HepG2 (cell line): ENCODE measurements around the gene IL17C. TPM values are rescaled to one million over a fixed set of nuclear protein-coding genes. Genes with fewer than 3 reads are reported as not detected.

Experiments used
- CTCF ChIP-seq: sonication (generic); formaldehyde crosslinking; IDR thresholded peaks from 2 replicates; pipeline ENCODE4 v1.5.0; 2020; ENCODE audit warnings: mild to moderate bottlenecking, missing genetic modification reagents, moderate library complexity
- FOXC1 ChIP-seq: sonication (generic); formaldehyde crosslinking; IDR thresholded peaks from 2 replicates; pipeline ENCODE4 v1.8.0; 2022; ENCODE audit warnings: mild to moderate bottlenecking, missing genetic modification reagents, borderline replicate concordance
- GLI4 ChIP-seq: sonication (generic); formaldehyde crosslinking; IDR thresholded peaks from 2 replicates; pipeline ENCODE4 v1.5.1; 2020; ENCODE audit warnings: missing genetic modification reagents, mild to moderate bottlenecking, moderate library complexity, borderline replicate concordance
- GMEB1 ChIP-seq: sonication (generic); formaldehyde crosslinking; IDR thresholded peaks from 2 replicates; pipeline ENCODE4 v1.5.1; 2020; ENCODE audit warnings: missing genetic modification reagents, mild to moderate bottlenecking, borderline replicate concordance
- HDAC1 ChIP-seq: sonication (generic); formaldehyde crosslinking; IDR thresholded peaks from 2 replicates; pipeline ENCODE4 v1.5.1; 2020; ENCODE audit warnings: mild to moderate bottlenecking, missing genetic modification reagents
- KDM1A ChIP-seq: IDR thresholded peaks from 2 replicates; pipeline ENCODE4 v1.6.1; 2016; ENCODE audit warnings: missing compliant biosample characterization
- MED8 ChIP-seq: sonication (generic); formaldehyde crosslinking; IDR thresholded peaks from 2 replicates; pipeline ENCODE4 v1.8.1; 2023; ENCODE audit warnings: mild to moderate bottlenecking, missing genetic modification reagents; ENCODE audit not compliant: insufficient replicate concordance
- NAIF1 ChIP-seq: sonication (generic); formaldehyde crosslinking; IDR thresholded peaks from 2 replicates; pipeline ENCODE4 v1.5.0; 2020; ENCODE audit warnings: mild to moderate bottlenecking, missing genetic modification reagents, borderline replicate concordance
- NCOA1 ChIP-seq: sonication (generic); formaldehyde crosslinking; IDR thresholded peaks from 2 replicates; pipeline ENCODE4 v1.9.0; 2021; ENCODE audit warnings: missing genetic modification reagents
- PAWR ChIP-seq: sonication (generic); formaldehyde crosslinking; IDR thresholded peaks from 2 replicates; pipeline ENCODE4 v1.4.0; 2020; ENCODE audit warnings: missing genetic modification reagents, mild to moderate bottlenecking, borderline replicate concordance
- PHB2 ChIP-seq: fragments of 450-650 bp; IDR thresholded peaks from 2 replicates; pipeline ENCODE4 v1.6.1; 2018; ENCODE audit not compliant: partially characterized antibody
- PRPF4 ChIP-seq: fragments of 200-400 bp; formaldehyde crosslinking; IDR thresholded peaks from 2 replicates; pipeline ENCODE4 v1.6.1; 2016; ENCODE audit warnings: low read length, low read depth; ENCODE audit not compliant: poor library complexity, severe bottlenecking
- STAT5B ChIP-seq: sonication (generic); formaldehyde crosslinking; IDR thresholded peaks from 2 replicates; pipeline ENCODE4 v1.4.0; 2020; ENCODE audit warnings: missing genetic modification reagents
- ZBTB7A ChIP-seq: sonication (generic); formaldehyde crosslinking; IDR thresholded peaks from 2 replicates; pipeline ENCODE4 v1.8.0; 2022; ENCODE audit warnings: mild to moderate bottlenecking, missing genetic modification reagents
- ZGPAT ChIP-seq: IDR thresholded peaks from 2 replicates; pipeline ENCODE4 v1.6.1; 2016; ENCODE audit warnings: mild to moderate bottlenecking
- ZNF326 ChIP-seq: sonication (generic); formaldehyde crosslinking; IDR thresholded peaks from 2 replicates; pipeline ENCODE4 v1.4.0; 2020; ENCODE audit warnings: missing genetic modification reagents, borderline replicate concordance
- ZNF530 ChIP-seq: sonication (generic); formaldehyde crosslinking; IDR thresholded peaks from 2 replicates; pipeline ENCODE4 v1.5.0; 2020; ENCODE audit warnings: low read depth, mild to moderate bottlenecking, missing genetic modification reagents
- ZNF552 ChIP-seq: sonication (generic); formaldehyde crosslinking; IDR thresholded peaks from 2 replicates; pipeline ENCODE4 v1.9.0; 2022; ENCODE audit warnings: missing genetic modification reagents, mild to moderate bottlenecking, borderline replicate concordance
- ZNF670 ChIP-seq: sonication (generic); formaldehyde crosslinking; IDR thresholded peaks from 2 replicates; pipeline ENCODE4 v1.8.0; 2022; ENCODE audit warnings: mild to moderate bottlenecking, missing genetic modification reagents, borderline replicate concordance
- ZNF83 ChIP-seq: sonication (generic); formaldehyde crosslinking; IDR thresholded peaks from 2 replicates; pipeline ENCODE4 v1.4.0; 2020; ENCODE audit warnings: missing genetic modification reagents, mild to moderate bottlenecking, borderline replicate concordance
- ZNF878 ChIP-seq: sonication (generic); formaldehyde crosslinking; IDR thresholded peaks from 2 replicates; pipeline ENCODE4 v1.8.1; 2023; ENCODE audit warnings: mild to moderate bottlenecking, missing genetic modification reagents, moderate library complexity
- polyA plus RNA-seq, 8 experiments: library from polyadenylated mRNA; depleted of rRNA in 3 of 8; stranded (reverse) in 7 of 8; unstranded in 1 of 8; fragments of >200 nt; fragmentation: Illumina TruSeq in 4 of 8; extraction: Trizol in 4 of 8; gene quantifications; 2 replicates each; pipeline versions ENCODE4 v1.2.1 to v1.2.3, GENCODE V29; 2011 to 2016; ENCODE audit warnings: low read depth in 4 of 8, missing spikeins in 1 of 8, mixed read lengths in 1 of 8; ENCODE audit not compliant: insufficient read depth in 1 of 8
- total RNA-seq, 5 experiments: library from RNA; depleted of rRNA; stranded (reverse); fragments of >200 nt; fragmentation: Illumina TruSeq; extraction: Trizol; gene quantifications; 2 replicates each; pipeline ENCODE4 v1.2.3, GENCODE V29; 2016; ENCODE audit warnings: low read depth in 1 of 5
- TF ChIP-seq, protein P1 (sequence below): sonication (generic); formaldehyde crosslinking; IDR thresholded peaks from 2 replicates; pipeline ENCODE4 v1.9.0; 2021; ENCODE audit warnings: missing genetic modification reagents, mild to moderate bottlenecking, borderline replicate concordance

Gene IL17C
- total and polyA plus RNA-seq, 2 of the 13 experiments (the other 11 are each of a cell fraction or from before 2014, with no cell fraction given) = not detected

- TF ChIP-seq STAT5B (CRISPR knock-in tag) (no peak), ZNF878 (no peak), NCOA1 (CRISPR knock-in tag) (no peak), PRPF4 (no peak), FOXC1 (CRISPR knock-in tag) (no peak), ZNF670 (CRISPR knock-in tag) (no peak), NAIF1 (CRISPR knock-in tag) (no peak), ZNF326 (CRISPR knock-in tag) (no peak), CTCF (CRISPR knock-in tag) (no peak), PAWR (no peak), ZNF83 (CRISPR knock-in tag) (no peak), PHB2 (no peak), GLI4 (CRISPR knock-in tag) (no peak), ZNF552 (CRISPR knock-in tag) (no peak), KDM1A (CRISPR knock-in tag) (no peak), GMEB1 (CRISPR knock-in tag) (no peak), ZNF530 (CRISPR knock-in tag) (no peak), ZBTB7A (CRISPR knock-in tag) (peak; percentile 67; the same call in 1 of the 2 replicates), ZGPAT (CRISPR knock-in tag) (no peak), MED8 (no peak), HDAC1 (CRISPR knock-in tag) (peak; percentile 71; the same call in 1 of the 2 replicates)
- TF ChIP-seq, protein P1, sequence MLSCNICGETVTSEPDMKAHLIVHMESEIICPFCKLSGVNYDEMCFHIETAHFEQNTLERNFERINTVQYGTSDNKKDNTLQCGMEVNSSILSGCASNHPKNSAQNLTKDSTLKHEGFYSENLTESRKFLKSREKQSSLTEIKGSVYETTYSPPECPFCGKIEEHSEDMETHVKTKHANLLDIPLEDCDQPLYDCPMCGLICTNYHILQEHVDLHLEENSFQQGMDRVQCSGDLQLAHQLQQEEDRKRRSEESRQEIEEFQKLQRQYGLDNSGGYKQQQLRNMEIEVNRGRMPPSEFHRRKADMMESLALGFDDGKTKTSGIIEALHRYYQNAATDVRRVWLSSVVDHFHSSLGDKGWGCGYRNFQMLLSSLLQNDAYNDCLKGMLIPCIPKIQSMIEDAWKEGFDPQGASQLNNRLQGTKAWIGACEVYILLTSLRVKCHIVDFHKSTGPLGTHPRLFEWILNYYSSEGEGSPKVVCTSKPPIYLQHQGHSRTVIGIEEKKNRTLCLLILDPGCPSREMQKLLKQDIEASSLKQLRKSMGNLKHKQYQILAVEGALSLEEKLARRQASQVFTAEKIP (CRISPR knock-in tag) = no peak
Measured at GRCh38 chr16:88597856-88598491, 40.4 kb upstream of the IL17C start (continued).
